HG03159 (cell line): Measurements from ENCODE around the gene SEPTIN1.
A peak's percentile ranks its signal among the peaks of the same experiment; 100 is the strongest.
"Not testable (repeated sequence)": the region's sequence is repeated elsewhere in the genome, so short reads cannot be mapped to it uniquely, and the experiment has no call there.

ENCODE experiments used
- ATAC-seq: cut with Tn5 transposase; IDR thresholded peaks from one replicate; pipeline ENCODE4 v1.9.1; 2021; ENCODE audit warnings: mild to moderate bottlenecking, moderate library complexity; ENCODE audit not compliant: unreplicated experiment

Gene SEPTIN1

DNA sequence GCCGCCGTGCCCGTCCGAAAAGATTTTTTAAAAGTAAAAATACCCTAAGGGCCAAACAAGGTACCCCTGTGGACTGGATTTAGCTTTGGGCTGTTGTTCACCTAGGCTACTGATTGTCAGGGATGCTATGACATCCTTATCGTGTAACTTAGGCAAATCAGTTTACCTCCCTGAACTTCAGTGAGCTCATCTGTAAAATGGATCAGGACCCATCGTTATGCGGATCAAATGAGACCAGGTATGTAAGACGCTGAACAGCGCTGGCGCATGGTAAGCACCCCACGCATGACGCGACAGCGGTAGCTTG is 24.4 kb upstream of the SEPTIN1 start:
- no peak for ATAC-seq

- no peak for ATAC-seq
These were observed 19.5 kb upstream of the SEPTIN1 start for GRCh38 chr16:30401768-30402425.

DNA sequence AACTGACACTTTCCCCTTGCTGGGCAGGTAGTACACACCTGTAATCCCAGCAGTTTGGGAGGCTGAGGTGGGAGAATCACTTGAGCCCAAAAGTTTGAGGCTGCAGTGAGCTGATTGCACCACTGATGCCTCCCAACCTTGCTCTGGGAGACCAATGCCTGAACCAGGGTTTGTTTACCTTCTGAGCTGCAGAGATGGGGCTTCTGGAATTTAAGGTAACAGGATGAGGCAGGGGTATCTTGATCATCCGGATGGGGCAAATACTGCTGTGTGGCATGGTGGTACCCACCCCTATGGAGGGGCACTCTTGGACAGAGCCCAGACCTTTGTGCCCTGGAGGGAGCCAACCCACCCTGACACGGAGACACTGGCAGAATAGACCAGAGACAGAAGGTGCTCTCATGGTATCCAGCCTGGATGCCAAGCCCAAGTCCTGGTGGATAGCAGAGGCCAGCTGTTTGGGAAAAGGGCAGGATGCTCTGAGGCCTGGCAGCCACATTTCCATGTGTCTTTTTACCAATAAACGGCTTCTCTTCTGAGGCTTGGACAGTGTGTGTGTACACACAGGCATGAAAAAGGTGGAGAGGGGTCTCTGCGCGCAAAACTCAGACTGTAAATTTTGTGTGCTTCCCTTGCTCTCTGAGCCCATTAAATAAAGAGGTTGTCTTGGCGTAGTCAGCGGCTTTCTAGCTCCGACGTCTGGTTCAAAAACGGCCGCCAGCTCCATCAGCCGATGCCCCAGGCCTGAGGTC is 17.2 kb upstream of the SEPTIN1 start:
- no peak for ATAC-seq

- no peak for ATAC-seq
These were observed 16.5 kb upstream of the SEPTIN1 start for GRCh38 chr16:30398661-30399434.

DNA sequence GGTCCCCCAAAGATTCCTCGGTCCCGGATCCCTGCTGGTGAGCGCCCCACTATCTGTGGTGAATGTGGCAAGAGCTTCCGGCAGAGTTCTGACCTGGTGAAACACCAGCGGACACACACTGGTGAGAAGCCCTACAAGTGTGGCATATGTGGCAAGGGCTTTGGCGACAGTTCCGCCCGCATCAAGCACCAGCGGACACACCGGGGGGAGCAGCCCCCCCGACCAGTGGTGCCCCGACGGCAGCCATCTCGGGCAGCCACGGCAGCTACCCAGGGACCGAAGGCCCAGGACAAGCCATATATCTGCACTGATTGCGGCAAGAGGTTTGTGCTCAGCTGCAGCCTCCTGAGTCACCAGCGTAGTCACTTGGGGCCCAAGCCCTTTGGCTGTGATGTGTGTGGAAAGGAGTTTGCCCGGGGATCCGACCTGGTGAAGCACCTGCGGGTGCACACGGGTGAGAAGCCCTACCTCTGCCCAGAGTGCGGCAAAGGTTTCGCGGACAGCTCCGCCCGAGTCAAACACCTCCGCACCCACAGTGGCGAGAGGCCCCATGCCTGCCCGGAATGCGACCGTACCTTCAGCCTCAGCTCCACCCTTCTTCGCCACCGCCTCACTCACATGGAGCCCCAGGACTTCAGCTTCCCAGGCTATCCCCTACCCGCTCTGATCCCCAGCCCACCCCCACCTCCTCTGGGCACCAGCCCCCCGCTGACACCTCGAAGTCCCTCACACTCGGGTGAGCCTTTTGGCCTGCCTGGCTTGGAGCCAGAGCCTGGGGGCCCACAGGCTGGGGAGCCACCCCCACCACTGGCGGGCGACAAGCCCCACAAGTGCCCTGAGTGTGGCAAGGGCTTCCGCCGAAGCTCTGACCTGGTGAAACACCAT is 15.7 kb upstream of the SEPTIN1 start:
- no peak for ATAC-seq

DNA sequence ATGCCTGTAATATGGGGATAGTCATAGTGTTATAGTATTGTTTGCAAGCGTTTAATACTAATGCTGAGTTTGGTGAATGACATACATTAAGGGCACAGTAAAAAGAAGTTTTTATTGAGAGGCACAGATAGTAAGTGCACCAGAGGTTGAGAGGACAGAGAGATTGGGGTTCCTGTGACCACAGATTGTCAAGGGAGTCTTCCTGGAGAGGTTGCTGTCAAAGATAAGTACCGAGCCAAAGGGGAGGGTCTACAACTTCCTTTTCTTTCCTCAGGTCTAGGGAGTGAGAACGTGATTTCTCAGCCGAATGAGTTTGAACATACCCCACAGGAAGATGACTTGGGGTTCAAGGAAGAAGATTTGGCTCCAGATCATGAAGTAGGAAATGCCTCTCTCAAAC is 14.7 kb upstream of the SEPTIN1 start:
- ATAC-seq = no peak

DNA sequence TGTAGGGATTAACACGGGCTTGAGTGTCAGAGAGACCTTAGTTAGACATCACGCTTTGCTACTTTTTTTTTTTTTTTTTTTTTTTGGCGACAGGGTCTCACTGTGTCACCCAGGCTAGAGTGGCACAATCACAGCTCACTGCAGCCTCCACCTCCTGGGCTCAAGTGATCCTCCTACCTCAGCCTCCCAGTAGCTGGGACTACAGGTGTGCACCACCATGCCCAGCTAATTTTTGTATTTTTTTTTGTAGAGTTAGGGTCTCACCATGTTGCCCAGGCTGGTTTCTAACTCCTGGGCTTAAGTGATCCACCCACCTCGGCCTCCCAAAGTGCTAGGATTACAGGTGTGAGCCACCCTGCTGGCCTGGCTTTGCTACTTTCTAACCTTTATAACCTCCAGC is 14.3 kb upstream of the SEPTIN1 start:
- ATAC-seq = not testable (repeated sequence)

- ATAC-seq = no peak
These were observed 13.7 kb upstream of the SEPTIN1 start for GRCh38 chr16:30395992-30396585.

- ATAC-seq = peak; percentile 65
These were observed 13.0 kb upstream of the SEPTIN1 start, which contains the start of gene ZNF48 for GRCh38 chr16:30395155-30395991. ZNF48 (plus strand) TSS chr16:30395420; CDS start chr16:30395795, 375 bp downstream.

DNA sequence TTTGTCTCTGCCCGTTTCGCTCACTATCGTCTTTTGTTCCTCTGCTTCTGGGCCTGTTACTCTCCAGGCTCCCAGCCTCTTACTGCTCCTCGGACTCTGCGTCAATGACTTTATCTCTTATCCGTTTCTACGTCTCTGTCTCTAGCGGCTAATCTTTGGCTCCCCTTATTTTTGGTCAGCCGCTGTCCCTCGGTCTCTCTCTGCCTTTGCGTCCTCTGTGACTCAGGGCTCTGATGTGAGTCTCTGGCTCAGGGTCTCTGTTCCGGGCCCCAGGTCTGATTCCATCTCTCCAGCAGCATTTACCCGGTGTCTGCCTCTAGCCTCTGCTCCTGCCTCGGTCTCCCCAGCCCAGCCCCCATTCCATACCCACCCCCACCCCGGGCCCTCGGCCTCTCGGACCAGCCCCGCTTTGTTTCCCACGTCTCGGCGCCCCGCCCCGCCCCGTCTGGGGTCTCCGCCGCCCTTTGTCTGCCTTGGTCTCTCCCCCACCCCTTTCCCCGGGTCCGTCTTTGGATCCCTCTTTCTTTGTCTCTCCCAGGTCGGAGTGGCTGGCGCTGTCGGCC is 12.3 kb upstream of the SEPTIN1 start:
- ATAC-seq = no peak

- no peak for ATAC-seq
These were observed 1.2 kb upstream of the SEPTIN1 start for GRCh38 chr16:30383521-30383920.

GRCh38 chr16:30381291-30382041 is 895 bp downstream of the SEPTIN1 start:
- no peak for ATAC-seq

DNA sequence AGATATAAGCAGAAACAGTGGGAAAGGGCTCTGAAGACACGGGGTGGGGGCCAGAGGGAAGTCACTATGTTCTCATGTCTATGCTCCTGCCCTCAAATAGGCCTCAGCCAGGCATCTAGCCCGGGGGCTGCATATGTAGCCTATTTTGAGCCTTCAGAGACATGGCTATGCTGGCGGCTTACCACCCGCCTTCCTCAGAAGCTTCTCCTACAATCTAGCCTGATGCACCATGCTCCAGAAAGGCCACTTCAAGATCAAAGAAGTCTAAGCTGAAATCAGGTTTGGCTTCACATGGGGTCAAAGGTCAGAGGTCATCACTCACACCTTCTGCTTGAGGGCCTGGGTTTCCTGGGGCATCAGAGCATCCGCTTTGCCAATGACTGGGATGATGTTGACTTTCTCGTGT is 1.6 kb downstream of the SEPTIN1 start:
- ATAC-seq = no peak

DNA sequence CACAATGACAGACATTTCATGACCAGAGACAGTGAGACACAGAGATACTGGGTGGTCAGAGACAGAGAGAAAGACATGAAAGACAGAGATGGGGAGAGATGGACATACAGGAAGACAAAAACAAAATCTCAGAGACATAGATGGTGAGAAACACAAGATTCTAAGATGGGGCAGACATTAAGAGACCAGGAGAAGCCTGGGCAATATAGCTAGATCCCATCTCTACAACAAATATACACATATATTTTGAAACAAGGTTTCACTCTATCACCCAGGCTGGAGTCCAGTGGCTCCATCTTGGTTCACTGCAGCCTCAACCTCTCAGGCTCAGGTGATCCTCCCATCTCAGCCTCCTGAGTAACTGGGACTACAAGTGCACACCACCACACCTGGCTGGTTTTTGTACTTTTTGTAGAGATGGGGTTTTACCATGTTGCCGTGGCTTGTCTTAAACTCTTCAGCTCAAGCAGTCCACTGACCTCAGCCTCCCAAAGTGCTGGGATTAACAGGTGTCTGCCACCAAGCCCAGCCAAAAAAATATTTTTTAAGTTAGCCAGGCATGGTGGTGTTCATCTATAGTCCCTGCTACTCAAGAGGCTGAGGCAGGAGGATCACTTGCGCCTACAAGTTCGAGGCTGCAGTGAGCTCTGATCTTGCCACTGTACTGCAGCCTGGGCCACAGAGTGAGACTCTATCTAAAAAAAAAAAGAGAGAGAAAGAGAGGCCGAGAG is 2.1 kb downstream of the SEPTIN1 start:
- no peak for ATAC-seq

DNA sequence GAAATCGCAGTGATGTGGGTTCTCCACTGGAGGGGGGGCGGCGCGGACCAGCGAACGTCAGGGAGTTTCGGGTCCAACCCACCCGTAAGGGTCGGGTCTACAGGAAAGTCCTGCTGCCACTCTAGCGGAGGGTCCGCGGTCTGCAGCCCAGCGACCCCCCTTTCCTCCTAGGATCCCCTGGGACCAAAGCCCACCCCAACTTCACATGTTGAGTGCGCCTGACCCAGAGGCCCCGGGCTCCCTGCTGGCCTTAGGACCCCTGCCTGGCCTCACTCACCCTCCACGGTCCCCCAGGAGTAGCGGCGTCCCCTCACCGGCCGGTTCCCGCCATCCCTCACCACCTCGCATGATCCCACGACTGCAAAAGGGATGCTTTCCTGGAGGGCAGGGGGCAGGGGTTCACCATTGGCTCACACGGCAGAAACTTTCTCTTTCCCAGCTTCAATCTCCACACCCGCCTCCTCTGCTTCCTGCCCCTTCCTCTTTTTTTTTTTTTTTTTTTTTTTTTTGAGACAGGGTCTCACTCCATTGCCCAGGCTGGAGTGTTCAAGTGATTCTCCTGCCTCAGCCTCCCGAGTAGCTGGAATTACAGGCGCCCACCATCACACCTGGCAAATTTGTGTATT is 3.1 kb downstream of the SEPTIN1 start:
- ATAC-seq = no peak

GRCh38 chr16:30378236-30379157 is 3.9 kb downstream of the SEPTIN1 start:
- peak; percentile 81 for ATAC-seq
